GM12878 (cell line): Measurements from ENCODE around the gene AHCYL2. TPM values are rescaled to one million over a fixed set of nuclear protein-coding genes. Genes with fewer than 3 reads are reported as not detected.

Source experiments
- ATAC-seq: fragments of 200-7000 bp; cut with Tn5 transposase; 3 replicates; pipeline ENCODE4 v1.9.1; 2020; ENCODE audit warnings: mild to moderate bottlenecking, moderate library complexity
- BruUV-seq: library from RNA; stranded (reverse); fragments of 400-500 nt; replicated peaks from 2 replicates; lab custom pipeline; 2021; lab: Mats Ljungman, UMichigan
- CTCF ChIA-PET: fragments of 300-600 bp; sonication (Branson Sonifier 250); formaldehyde crosslinking; extraction: SDS; loops from one replicate; lab custom pipeline; 2021; ENCODE audit warnings: inconsistent platforms; lab: Yijun Ruan, JAX
- POLR2A ChIA-PET: fragments of 350-600 bp; formaldehyde crosslinking; extraction: SDS; loops from one replicate; lab custom pipeline; 2021; ENCODE audit warnings: inconsistent platforms; lab: Charles Lee
- RAD21 ChIA-PET: fragments of 300-600 bp; sonication (Branson Sonifier 250); formaldehyde crosslinking; loops from one replicate; lab custom pipeline; 2023; ENCODE audit warnings: antibody characterized with exemption; ENCODE audit not compliant: unreplicated experiment; lab: Charles Lee
- SMC1A ChIA-PET: fragments of 300-600 bp; sonication (Branson Sonifier 250); formaldehyde crosslinking; loops from one replicate; lab custom pipeline; 2023; ENCODE audit not compliant: unreplicated experiment, uncharacterized antibody; lab: Charles Lee
- DNase-seq: peaks from one replicate; pipeline ENCODE4 v3.0.0-alpha.2; 2011; ENCODE audit warnings: low read depth, low spot score
- FAIRE-seq: peaks from 3 replicates; lab custom pipeline; 2011; peaks lifted over from hg19 to GRCh38; lab: Jason Lieb, UNC
- H2AFZ ChIP-seq: 2 replicates; pipeline ENCODE4 v1.6.0; 2011; ENCODE audit warnings: low read depth, low read length, control low read depth; ENCODE audit not compliant: control insufficient read depth
- H3K27ac ChIP-seq: 2 replicates; pipeline ENCODE4 v1.5.1; 2011; ENCODE audit warnings: control low read depth; ENCODE audit not compliant: control insufficient read depth, insufficient read depth
- H3K27me3 ChIP-seq, 2 experiments: replicated peaks in 1 of 2; 2 replicates each; pipeline versions ENCODE4 v1.6.0 to v1.6.1; 2011; ENCODE audit warnings: low read length in 1 of 2; ENCODE audit not compliant: control insufficient read depth in 2 of 2, insufficient read depth in 2 of 2
- H3K36me3 ChIP-seq, 2 experiments: 2 replicates each; pipeline ENCODE4 v1.5.1; 2011; ENCODE audit warnings: low read length in 1 of 2; ENCODE audit not compliant: control insufficient read depth in 2 of 2, insufficient read depth in 2 of 2
- H3K4me1 ChIP-seq: 2 replicates; pipeline ENCODE4 v1.6.1; 2011; ENCODE audit warnings: mild to moderate bottlenecking, low read length, moderate library complexity, mixed read lengths; ENCODE audit not compliant: control insufficient read depth, insufficient read depth
- H3K4me2 ChIP-seq: 2 replicates; pipeline ENCODE4 v1.6.0; 2011; ENCODE audit warnings: control low read depth; ENCODE audit not compliant: control insufficient read depth, insufficient read depth
- H3K4me3 ChIP-seq: fragments of 200-600 bp; sonication (generic); 2 replicates; pipeline ENCODE4 v1.5.1; 2016
- H3K79me2 ChIP-seq: 2 replicates; pipeline ENCODE4 v1.6.0; 2011; ENCODE audit warnings: low read length; ENCODE audit not compliant: control insufficient read depth, insufficient read depth
- H3K9ac ChIP-seq: 2 replicates; pipeline ENCODE4 v1.8.0; 2011; ENCODE audit warnings: low read length, control low read depth, mixed read lengths; ENCODE audit not compliant: control insufficient read depth, insufficient read depth
- H3K9me3 ChIP-seq: replicated peaks from 3 replicates; pipeline ENCODE4 v1.5.1; 2011; ENCODE audit warnings: mild to moderate bottlenecking, low read length; ENCODE audit not compliant: control insufficient read depth, insufficient read depth
- H4K20me1 ChIP-seq: 2 replicates; pipeline ENCODE4 v1.6.0; 2011; ENCODE audit not compliant: control insufficient read depth, insufficient read depth
- BRCA1 ChIP-seq: IDR thresholded peaks from 2 replicates; pipeline ENCODE4 v1.6.1; 2011; ENCODE audit warnings: low read depth, low read length, improper control_type of control experiment
- CEBPZ ChIP-seq: fragments of 150-350 bp; IDR thresholded peaks from 2 replicates; pipeline ENCODE4 v1.6.1; 2016; ENCODE audit warnings: low read depth, low read length
- CREM ChIP-seq: IDR thresholded peaks from 2 replicates; pipeline ENCODE4 v1.6.1; 2014; ENCODE audit warnings: antibody characterized with exemption, low read depth
- HDAC2 ChIP-seq: fragments of 200-600 bp; sonication (generic); IDR thresholded peaks from 2 replicates; pipeline ENCODE4 v1.6.1; 2017
- MAX ChIP-seq: IDR thresholded peaks from 2 replicates; pipeline ENCODE4 v1.6.1; 2012; ENCODE audit warnings: low read depth, low read length, improper control_type of control experiment
- NFXL1 ChIP-seq: fragments of 450-650 bp; IDR thresholded peaks from 2 replicates; pipeline ENCODE4 v1.6.1; 2017; ENCODE audit warnings: antibody characterized with exemption, mild to moderate bottlenecking, borderline replicate concordance
- NFYB ChIP-seq: IDR thresholded peaks from 2 replicates; pipeline ENCODE4 v1.6.1; 2011; ENCODE audit warnings: low read depth, mild to moderate bottlenecking, low read length, improper control_type of control experiment, moderate library complexity; ENCODE audit not compliant: insufficient read depth
- NKRF ChIP-seq: fragments of 450-650 bp; conservative IDR thresholded peaks from 2 replicates; pipeline ENCODE4 v1.6.1; 2017; ENCODE audit warnings: mild to moderate bottlenecking, moderate library complexity
- NRF1 ChIP-seq: conservative IDR thresholded peaks from 2 replicates; pipeline ENCODE4 v1.6.1; 2011; ENCODE audit warnings: mild to moderate bottlenecking, low read depth, low read length, improper control_type of control experiment
- POLR2AphosphoS5 ChIP-seq: IDR thresholded peaks from 2 replicates; pipeline ENCODE4 v1.6.1; 2011; ENCODE audit warnings: mild to moderate bottlenecking, low read length, inconsistent platforms
- SP1 ChIP-seq: IDR thresholded peaks from one replicate; pipeline ENCODE4 v1.6.1; 2011; ENCODE audit warnings: low read depth, low read length
- TBL1XR1 ChIP-seq: IDR thresholded peaks from 2 replicates; pipeline ENCODE4 v1.6.1; 2012; ENCODE audit warnings: low read depth, low read length, improper control_type of control experiment
- ZBED1 ChIP-seq: IDR thresholded peaks from 2 replicates; pipeline ENCODE4 v1.6.1; 2016; ENCODE audit warnings: borderline replicate concordance
- WGBS: methylation state at CpG from one replicate; pipeline ENCODE4 v1.1.6; 2016; ENCODE audit warnings: low lambda C conversion rate; ENCODE audit not compliant: insufficient replicate concordance, insufficient coverage; ENCODE audit errors: missing lambda C conversion rate; 5-methylcytosine and 5-hydroxymethylcytosine counted together
- in situ Hi-C: fragments of 300-500 bp; cut with MboI; formaldehyde crosslinking; loops from 9 replicates; pipeline ENCODE4 v1.14.3; 2018; ENCODE audit warnings: mixed read lengths
- intact Hi-C: fragments of 100-400 bp; cut with micrococcal nuclease; formaldehyde crosslinking; loops from one replicate; pipeline ENCODE4 v1.14.2; 2022; ENCODE audit not compliant: unreplicated experiment
- polyA plus RNA-seq, 11 experiments: library from polyadenylated mRNA; depleted of rRNA in 4 of 11; unstranded in 6 of 11; stranded (reverse) in 5 of 11; fragments of >200 nt; fragmentation: Nextera tagmentation in 4 of 11; fragmentation: Illumina TruSeq in 1 of 11; extraction: Ambion mirVana in 4 of 11; extraction: Trizol in 1 of 11; gene quantifications; 1 replicate in 1 of 11; 2 replicates in 10 of 11; pipeline versions ENCODE4 v1.2.1 to v1.2.3, GENCODE V29; 2011 to 2016; ENCODE audit warnings: inconsistent platforms in 2 of 11, missing spikeins in 2 of 11, low read depth in 1 of 11
- total RNA-seq, 4 experiments: library from RNA; depleted of rRNA in 3 of 4; stranded (reverse); fragments of >200 nt in 3 of 4; fragmentation: Illumina TruSeq in 1 of 4; extraction: Trizol in 1 of 4; gene quantifications; 2 replicates each; pipeline versions ENCODE4 v1.2.1 to v1.2.3, GENCODE V29; 2013 to 2021

AHCYL2 gene
- total and polyA plus RNA-seq, 10 of the 15 experiments (the other 5 are each of a cell fraction or from before 2014, with no cell fraction given), result 1.7 to 29.1 (median 5.4) TPM

GRCh38 chr7:129453510-129454248 lies 228.8 kb downstream of the AHCYL2 start:
- H3K36me3 ChIP-seq, result no peaks in the 10 kb centered on the region
- DNase-seq, result no peak
- intact Hi-C loops, result no loop called here
- in situ Hi-C loops, result no loop called here
- no peak overlapping the region for H3K4me3 ChIP-seq
- POLR2A ChIA-PET, result no interaction called here
- H4K20me1 ChIP-seq, result no peaks in the 10 kb centered on the region
- CTCF ChIA-PET, result interaction anchor here (2.7 kb wide), 1 partner anchor 87 kb away, joined by 6 read pairs; no protein-coding TSS in a partner anchor
- ATAC-seq, result no peak
- FAIRE-seq, result no peak
- H3K9me3 ChIP-seq, result peaks cover 4% of the 10 kb centered on the region; the same call in 1 of the 3 replicates
- H3K4me1 ChIP-seq, result no peaks in the 10 kb centered on the region
- no peak overlapping the region for H3K9ac ChIP-seq
- no peaks in the 10 kb centered on the region for H3K27me3 ChIP-seq
- no peak overlapping the region for H3K4me2 ChIP-seq
- WGBS, result 64% methylated on average over 1 of the region's 1 CpG
- TF ChIP-seq NKRF (no peak), HDAC2 (no peak), NRF1 (no peak), NFYB (no peak), BRCA1 (no peak), POLR2AphosphoS5 (no peak), SP1 (no peak), NFXL1 (no peak), CEBPZ (no peak), MAX (no peak), TBL1XR1 (no peak), ZBED1 (no peak), CREM (no peak)
- no peak overlapping the region for H2AFZ ChIP-seq
- no peaks in the 10 kb centered on the region for H3K79me2 ChIP-seq
- BruUV-seq, result no TSS peak
- H3K27ac ChIP-seq, result no peak overlapping the region
- RAD21 ChIA-PET, result interaction anchor here (1.3 to 1.5 kb wide), 2 partner anchors 18 to 85 kb away, joined by 3 to 5 read pairs; no protein-coding TSS in a partner anchor
- SMC1A ChIA-PET, result interaction anchor here (1.1 to 1.7 kb wide), 5 partner anchors 11 to 218 kb away, joined by 3 to 4 read pairs (median 3); no protein-coding TSS in a partner anchor
